ENCODE measurements around the gene DARS2.

DNA sequence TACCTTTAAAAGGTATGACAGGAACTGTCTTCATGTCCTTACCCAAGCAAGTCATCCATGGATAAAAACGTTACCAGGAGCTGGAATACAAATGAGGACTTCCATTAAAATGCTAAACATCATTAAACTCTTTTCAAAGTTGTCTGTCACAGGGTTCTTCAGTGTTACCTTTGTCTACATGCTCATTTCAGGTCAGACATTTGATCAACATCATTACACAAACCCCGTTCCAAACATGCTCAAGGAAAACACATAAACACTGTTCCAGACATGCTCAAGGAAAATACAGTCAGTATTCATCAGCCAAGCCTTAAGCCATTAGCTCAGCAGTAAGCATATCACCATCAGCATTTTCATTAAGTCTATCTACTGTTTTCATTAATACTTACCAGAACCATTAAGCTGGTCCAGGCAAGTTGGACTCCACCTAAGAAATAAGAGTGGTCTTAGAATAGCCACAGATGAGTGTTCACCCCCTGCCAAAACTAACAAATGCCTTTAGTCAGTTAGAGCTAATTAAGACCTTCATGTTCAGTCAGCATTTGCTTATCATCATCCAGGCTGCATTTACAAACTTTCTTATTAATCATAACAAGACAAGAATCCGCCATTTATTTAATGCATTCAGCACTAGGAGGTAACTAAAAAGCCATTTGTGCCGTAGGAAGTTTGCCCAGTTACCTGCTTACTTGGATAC, 41.1 kb downstream of the DARS2 start:
- TF ChIP-seq CTCF (IDR thresholded peaks at IDR 0.05; ENCODE audit: poor library complexity, severe bottlenecking) (no peak), EZH2 (IDR thresholded peaks at IDR 0.05; ENCODE audit: borderline replicate concordance, insufficient read depth, low read length, poor library complexity, severe bottlenecking) (no peak), POLR2AphosphoS5 (IDR thresholded peaks at IDR 0.05) (no peak)
- TF ChIP-seq, protein P1, sequence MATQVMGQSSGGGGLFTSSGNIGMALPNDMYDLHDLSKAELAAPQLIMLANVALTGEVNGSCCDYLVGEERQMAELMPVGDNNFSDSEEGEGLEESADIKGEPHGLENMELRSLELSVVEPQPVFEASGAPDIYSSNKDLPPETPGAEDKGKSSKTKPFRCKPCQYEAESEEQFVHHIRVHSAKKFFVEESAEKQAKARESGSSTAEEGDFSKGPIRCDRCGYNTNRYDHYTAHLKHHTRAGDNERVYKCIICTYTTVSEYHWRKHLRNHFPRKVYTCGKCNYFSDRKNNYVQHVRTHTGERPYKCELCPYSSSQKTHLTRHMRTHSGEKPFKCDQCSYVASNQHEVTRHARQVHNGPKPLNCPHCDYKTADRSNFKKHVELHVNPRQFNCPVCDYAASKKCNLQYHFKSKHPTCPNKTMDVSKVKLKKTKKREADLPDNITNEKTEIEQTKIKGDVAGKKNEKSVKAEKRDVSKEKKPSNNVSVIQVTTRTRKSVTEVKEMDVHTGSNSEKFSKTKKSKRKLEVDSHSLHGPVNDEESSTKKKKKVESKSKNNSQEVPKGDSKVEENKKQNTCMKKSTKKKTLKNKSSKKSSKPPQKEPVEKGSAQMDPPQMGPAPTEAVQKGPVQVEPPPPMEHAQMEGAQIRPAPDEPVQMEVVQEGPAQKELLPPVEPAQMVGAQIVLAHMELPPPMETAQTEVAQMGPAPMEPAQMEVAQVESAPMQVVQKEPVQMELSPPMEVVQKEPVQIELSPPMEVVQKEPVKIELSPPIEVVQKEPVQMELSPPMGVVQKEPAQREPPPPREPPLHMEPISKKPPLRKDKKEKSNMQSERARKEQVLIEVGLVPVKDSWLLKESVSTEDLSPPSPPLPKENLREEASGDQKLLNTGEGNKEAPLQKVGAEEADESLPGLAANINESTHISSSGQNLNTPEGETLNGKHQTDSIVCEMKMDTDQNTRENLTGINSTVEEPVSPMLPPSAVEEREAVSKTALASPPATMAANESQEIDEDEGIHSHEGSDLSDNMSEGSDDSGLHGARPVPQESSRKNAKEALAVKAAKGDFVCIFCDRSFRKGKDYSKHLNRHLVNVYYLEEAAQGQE (IDR thresholded peaks at IDR 0.05; ENCODE audit: borderline replicate concordance), result no peak

Data from neural cell (in vitro differentiated cells).